ENCODE data around the gene TMEM19. TPM values are rescaled to one million over a fixed set of nuclear protein-coding genes. Genes with fewer than 3 reads are reported as not detected.

TMEM19 gene
- polyA plus RNA-seq, 1 donor: 19.5 TPM

DNA sequence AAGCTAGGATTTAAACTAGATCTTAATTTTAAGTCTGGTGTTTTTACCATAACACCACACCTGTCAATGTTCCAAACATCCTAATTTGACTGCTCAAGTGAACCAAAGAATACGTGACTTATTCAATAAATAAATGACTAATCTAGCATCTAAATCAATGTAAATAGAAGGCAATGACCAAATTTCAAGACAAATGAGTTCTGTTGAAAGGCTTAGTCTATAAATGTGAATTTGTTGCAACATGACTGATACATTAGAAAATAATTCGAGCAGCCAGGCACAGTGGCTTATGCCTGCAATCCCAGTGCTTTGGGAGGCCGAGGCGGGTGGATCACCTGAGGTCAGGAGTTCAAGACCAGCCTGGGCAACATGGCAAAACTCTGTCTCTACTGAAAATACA, 37.3 kb upstream of the TMEM19 start:
- DNase-seq: no peak
- Histone ChIP-seq H3K4me1 (ENCODE audit: control insufficient read depth, insufficient read depth, low read length) (no peaks in the 10 kb centered on the region), H3K4me3 (ENCODE audit: low read length) (no peak overlapping the region), H3K9me3 (ENCODE audit: control insufficient read depth, low read depth, low read length) (peaks cover under 1% of the 10 kb centered on the region), H3K27ac (ENCODE audit: low read length) (no peak overlapping the region), H3K36me3 (ENCODE audit: control insufficient read depth, insufficient read depth, low read length) (peaks cover 32% of the 10 kb centered on the region), H3K27me3 (ENCODE audit: control insufficient read depth, insufficient read depth, low read length) (no peaks in the 10 kb centered on the region)
- WGBS (ENCODE audit: insufficient coverage, low lambda C conversion rate): no CpG with 5 or more reads among the region's 4 CpGs

DNA sequence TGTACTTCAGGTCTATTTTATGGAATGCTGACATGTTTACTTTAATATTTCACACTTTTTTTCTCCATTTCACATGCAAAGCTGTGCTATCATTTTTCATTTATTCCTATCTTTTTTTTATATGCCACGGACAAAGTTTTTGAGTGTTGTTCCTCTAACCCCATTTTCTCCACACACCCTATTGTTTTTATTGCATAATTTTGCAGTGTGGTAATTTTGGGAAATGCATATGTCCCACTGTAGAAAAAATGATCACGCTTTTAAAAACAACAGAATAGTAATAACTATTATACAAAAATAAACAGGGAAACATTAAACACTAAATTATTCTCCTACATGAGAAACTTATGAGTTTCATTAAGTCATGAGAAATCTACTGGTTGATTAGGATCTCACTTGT, 36.5 kb upstream of the TMEM19 start:
- no peaks in the 10 kb centered on the region for H3K27me3 ChIP-seq (ENCODE audit: control insufficient read depth, insufficient read depth, low read length)
- H3K9me3 ChIP-seq (ENCODE audit: control insufficient read depth, low read depth, low read length): peaks cover 2% of the 10 kb centered on the region
- H3K4me3 ChIP-seq (ENCODE audit: low read length): no peak overlapping the region
- no peak for DNase-seq
- 81% methylated on average over 2 of the region's 2 CpGs for WGBS (ENCODE audit: insufficient coverage, low lambda C conversion rate)
- no peaks in the 10 kb centered on the region for H3K4me1 ChIP-seq (ENCODE audit: control insufficient read depth, insufficient read depth, low read length)
- no peak overlapping the region for H3K27ac ChIP-seq (ENCODE audit: low read length)
- H3K36me3 ChIP-seq (ENCODE audit: control insufficient read depth, insufficient read depth, low read length): peaks cover 35% of the 10 kb centered on the region

DNA sequence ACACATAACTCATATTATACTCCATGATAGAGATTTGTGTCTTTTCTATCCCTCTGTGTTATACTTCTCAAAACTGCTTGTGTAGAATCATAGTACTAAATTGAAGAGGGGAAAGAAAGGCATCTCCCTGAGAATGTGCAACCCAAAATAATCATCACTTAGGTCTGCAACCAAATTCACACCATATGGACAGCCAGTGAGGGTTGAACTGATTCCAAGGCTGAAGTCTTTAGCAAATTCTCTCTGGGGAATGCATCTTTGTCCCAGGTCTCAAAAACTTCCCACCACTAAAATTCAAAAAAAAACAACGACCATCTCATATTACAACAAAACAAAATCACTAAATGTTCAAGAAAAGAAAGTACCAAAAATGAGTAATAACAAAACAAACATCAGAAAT, 33.2 kb upstream of the TMEM19 start:
- no peaks in the 10 kb centered on the region for H3K27me3 ChIP-seq (ENCODE audit: control insufficient read depth, insufficient read depth, low read length)
- peaks cover 26% of the 10 kb centered on the region for H3K36me3 ChIP-seq (ENCODE audit: control insufficient read depth, insufficient read depth, low read length)
- H3K4me1 ChIP-seq (ENCODE audit: control insufficient read depth, insufficient read depth, low read length): no peaks in the 10 kb centered on the region
- no CpG with 5 or more reads among the region's 1 CpG for WGBS (ENCODE audit: insufficient coverage, low lambda C conversion rate)
- peaks cover 2% of the 10 kb centered on the region for H3K9me3 ChIP-seq (ENCODE audit: control insufficient read depth, low read depth, low read length)
- no peak for DNase-seq
- no peak overlapping the region for H3K27ac ChIP-seq (ENCODE audit: low read length)
- H3K4me3 ChIP-seq (ENCODE audit: low read length): no peak overlapping the region

DNA sequence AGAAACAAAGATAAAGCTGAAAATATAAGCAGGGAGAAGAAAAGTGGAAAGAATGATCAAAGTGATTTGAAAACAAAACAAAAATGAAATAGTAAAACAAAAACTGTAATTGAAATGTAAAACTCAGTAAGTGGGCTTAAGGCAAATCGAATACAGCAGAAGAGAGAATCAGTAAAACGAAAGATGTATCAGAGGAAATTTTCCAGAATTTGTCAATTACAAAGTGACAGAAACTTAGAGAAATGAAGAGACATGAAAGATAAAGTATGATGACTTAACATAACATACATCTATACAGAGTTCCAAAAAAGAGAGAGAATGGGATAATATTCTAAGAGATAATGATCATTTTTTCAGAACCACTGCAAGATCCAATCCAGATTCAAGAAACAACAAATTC, 32.7 kb upstream of the TMEM19 start:
- 96% methylated on average over 2 of the region's 2 CpGs for WGBS (ENCODE audit: insufficient coverage, low lambda C conversion rate)
- Histone ChIP-seq H3K4me1 (ENCODE audit: control insufficient read depth, insufficient read depth, low read length) (no peaks in the 10 kb centered on the region), H3K27me3 (ENCODE audit: control insufficient read depth, insufficient read depth, low read length) (no peaks in the 10 kb centered on the region), H3K27ac (ENCODE audit: low read length) (no peak overlapping the region), H3K36me3 (ENCODE audit: control insufficient read depth, insufficient read depth, low read length) (peaks cover 26% of the 10 kb centered on the region), H3K4me3 (ENCODE audit: low read length) (no peak overlapping the region), H3K9me3 (ENCODE audit: control insufficient read depth, low read depth, low read length) (peaks cover 2% of the 10 kb centered on the region)
- DNase-seq: no peak

DNA sequence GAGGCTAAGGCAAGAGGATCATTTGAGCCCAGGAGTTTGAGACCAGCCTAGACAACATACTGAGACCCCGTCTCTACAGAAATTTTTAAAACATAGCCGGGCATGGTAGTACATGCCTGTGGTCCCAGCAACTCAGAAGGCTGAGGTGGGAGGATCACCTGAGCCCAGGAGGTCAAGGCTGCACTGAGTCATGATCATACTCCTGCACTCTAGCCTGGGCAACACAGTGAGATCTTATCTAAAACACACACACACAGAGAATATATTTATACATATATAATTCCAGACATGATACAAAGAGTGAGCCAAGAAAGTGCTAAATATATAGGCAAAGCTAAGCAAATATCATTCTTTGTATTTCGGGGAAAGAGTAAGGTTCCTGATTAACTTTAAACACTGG, 31.7 kb upstream of the TMEM19 start:
- peaks cover 31% of the 10 kb centered on the region for H3K36me3 ChIP-seq (ENCODE audit: control insufficient read depth, insufficient read depth, low read length)

DNA sequence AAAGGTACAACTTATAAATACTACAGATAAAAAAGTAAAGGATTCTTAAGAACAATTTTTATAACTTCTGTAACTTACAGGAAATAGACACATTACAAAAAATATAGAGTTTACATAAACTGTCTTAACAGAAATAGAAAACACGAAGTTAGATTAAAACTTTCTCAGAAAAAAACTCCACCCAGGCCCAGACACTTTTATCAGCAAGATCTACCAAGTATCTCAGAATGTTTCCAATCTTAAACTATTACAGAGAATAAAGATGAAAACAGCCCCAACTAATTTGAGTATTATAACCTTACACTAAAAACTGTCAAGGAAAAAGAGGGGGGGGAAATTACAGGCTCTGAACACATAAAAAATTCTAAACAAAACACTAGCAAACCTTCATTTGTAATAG, 30.4 kb upstream of the TMEM19 start:
- Histone ChIP-seq H3K4me3 (ENCODE audit: low read length) (no peak overlapping the region), H3K36me3 (ENCODE audit: control insufficient read depth, insufficient read depth, low read length) (peaks cover 34% of the 10 kb centered on the region), H3K27me3 (ENCODE audit: control insufficient read depth, insufficient read depth, low read length) (no peaks in the 10 kb centered on the region), H3K4me1 (ENCODE audit: control insufficient read depth, insufficient read depth, low read length) (no peaks in the 10 kb centered on the region), H3K27ac (ENCODE audit: low read length) (no peak overlapping the region), H3K9me3 (ENCODE audit: control insufficient read depth, low read depth, low read length) (peaks cover 2% of the 10 kb centered on the region)
- 88% methylated on average over 1 of the region's 1 CpG for WGBS (ENCODE audit: insufficient coverage, low lambda C conversion rate)
- no peak for DNase-seq

More for the DNA sequence above, 31.7 kb upstream of the TMEM19 start:
- Histone ChIP-seq H3K9me3 (ENCODE audit: control insufficient read depth, low read depth, low read length) (peaks cover 2% of the 10 kb centered on the region), H3K27me3 (ENCODE audit: control insufficient read depth, insufficient read depth, low read length) (no peaks in the 10 kb centered on the region), H3K4me1 (ENCODE audit: control insufficient read depth, insufficient read depth, low read length) (no peaks in the 10 kb centered on the region), H3K4me3 (ENCODE audit: low read length) (no peak overlapping the region), H3K27ac (ENCODE audit: low read length) (no peak overlapping the region)
- no peak for DNase-seq
- WGBS (ENCODE audit: insufficient coverage, low lambda C conversion rate): 100% methylated on average over 1 of the region's 3 CpGs

DNA sequence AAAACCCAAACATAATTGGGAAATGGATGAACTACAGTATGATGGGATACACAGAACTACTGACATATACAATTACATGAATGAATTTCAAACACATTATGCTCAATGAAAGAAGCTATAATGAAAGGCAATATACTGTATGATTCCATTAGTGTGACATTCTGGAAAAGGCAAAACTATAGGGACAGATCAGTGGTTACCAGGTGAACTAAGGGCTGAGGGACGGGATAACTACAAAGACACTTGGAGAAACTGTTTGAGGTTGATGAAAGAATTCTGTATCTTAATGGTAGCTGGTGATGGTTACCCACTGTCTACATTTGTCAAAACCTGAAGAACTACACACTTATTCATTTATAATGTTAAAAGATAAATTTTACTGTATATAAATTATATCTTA, 30.0 kb upstream of the TMEM19 start:
- 100% methylated on average over 1 of the region's 1 CpG for WGBS (ENCODE audit: insufficient coverage, low lambda C conversion rate)
- no peak for DNase-seq
- Histone ChIP-seq H3K27ac (ENCODE audit: low read length) (no peak overlapping the region), H3K9me3 (ENCODE audit: control insufficient read depth, low read depth, low read length) (peaks cover 2% of the 10 kb centered on the region), H3K4me1 (ENCODE audit: control insufficient read depth, insufficient read depth, low read length) (no peaks in the 10 kb centered on the region), H3K4me3 (ENCODE audit: low read length) (no peak overlapping the region), H3K27me3 (ENCODE audit: control insufficient read depth, insufficient read depth, low read length) (no peaks in the 10 kb centered on the region), H3K36me3 (ENCODE audit: control insufficient read depth, insufficient read depth, low read length) (peaks cover 32% of the 10 kb centered on the region)

DNA sequence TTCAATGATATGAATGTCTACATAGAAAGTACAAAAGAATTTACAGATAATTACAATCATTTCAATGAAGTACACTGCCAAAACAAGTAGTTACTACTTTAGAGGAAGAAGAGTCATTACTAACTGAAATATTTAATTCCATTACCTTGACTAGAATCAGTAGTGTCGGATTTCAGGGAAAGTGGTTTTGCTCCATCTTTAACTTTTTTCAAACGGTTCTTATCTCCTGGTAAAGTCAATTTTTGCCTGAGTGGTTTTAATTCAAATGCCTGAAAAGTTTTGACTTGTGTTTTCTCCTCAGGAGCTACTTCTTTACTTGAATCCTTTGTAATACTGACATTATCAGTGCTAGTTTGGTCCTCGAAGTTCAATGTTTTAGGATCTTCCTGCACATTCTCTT, 29.1 kb upstream of the TMEM19 start:
- WGBS (ENCODE audit: insufficient coverage, low lambda C conversion rate): 82% methylated on average over 1 of the region's 3 CpGs
- Histone ChIP-seq H3K4me1 (ENCODE audit: control insufficient read depth, insufficient read depth, low read length) (no peaks in the 10 kb centered on the region), H3K36me3 (ENCODE audit: control insufficient read depth, insufficient read depth, low read length) (peaks cover 28% of the 10 kb centered on the region), H3K9me3 (ENCODE audit: control insufficient read depth, low read depth, low read length) (peaks cover 2% of the 10 kb centered on the region), H3K4me3 (ENCODE audit: low read length) (no peak overlapping the region), H3K27ac (ENCODE audit: low read length) (no peak overlapping the region), H3K27me3 (ENCODE audit: control insufficient read depth, insufficient read depth, low read length) (no peaks in the 10 kb centered on the region)
- no peak for DNase-seq

DNA sequence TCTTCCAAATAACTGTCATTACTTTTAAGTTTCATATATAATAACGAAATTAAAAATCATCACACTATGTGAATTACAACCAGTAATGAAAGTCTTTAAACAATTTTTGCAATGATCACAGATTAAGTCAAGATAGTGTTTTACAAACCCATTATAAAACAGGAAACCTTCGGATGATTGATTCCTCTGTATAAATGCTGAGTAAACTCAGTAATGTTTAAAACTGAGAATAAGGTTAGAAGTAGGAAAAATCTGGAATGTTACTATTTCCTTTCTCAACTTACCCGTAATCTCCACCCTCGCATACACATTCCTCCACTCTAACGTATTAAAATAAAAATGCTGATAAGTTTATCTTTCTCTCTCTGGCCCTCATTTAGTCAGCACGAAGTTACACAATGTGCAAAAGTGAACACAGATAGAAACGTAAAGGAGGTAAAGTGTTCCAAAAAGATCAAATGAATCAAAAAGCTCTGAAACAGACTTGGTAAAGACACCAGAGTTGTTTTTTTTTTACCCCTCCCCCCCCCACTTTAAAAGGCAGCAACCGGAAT, 23.8 kb upstream of the TMEM19 start:
- DNase-seq: peak in 1 of 2 donors; percentile 47
- 4% methylated on average over 5 of the region's 8 CpGs for WGBS (ENCODE audit: insufficient coverage, low lambda C conversion rate)
- no peaks in the 10 kb centered on the region for H3K9me3 ChIP-seq (ENCODE audit: control insufficient read depth, low read depth, low read length)
- no peaks in the 10 kb centered on the region for H3K27me3 ChIP-seq (ENCODE audit: control insufficient read depth, insufficient read depth, low read length)
- H3K4me1 ChIP-seq (ENCODE audit: control insufficient read depth, insufficient read depth, low read length): peaks cover 8% of the 10 kb centered on the region
- H3K27ac ChIP-seq (ENCODE audit: low read length): peak overlapping the region; percentile 90
- H3K4me3 ChIP-seq (ENCODE audit: low read length): peak overlapping the region; percentile 67
- peaks cover 12% of the 10 kb centered on the region for H3K36me3 ChIP-seq (ENCODE audit: control insufficient read depth, insufficient read depth, low read length)

DNA sequence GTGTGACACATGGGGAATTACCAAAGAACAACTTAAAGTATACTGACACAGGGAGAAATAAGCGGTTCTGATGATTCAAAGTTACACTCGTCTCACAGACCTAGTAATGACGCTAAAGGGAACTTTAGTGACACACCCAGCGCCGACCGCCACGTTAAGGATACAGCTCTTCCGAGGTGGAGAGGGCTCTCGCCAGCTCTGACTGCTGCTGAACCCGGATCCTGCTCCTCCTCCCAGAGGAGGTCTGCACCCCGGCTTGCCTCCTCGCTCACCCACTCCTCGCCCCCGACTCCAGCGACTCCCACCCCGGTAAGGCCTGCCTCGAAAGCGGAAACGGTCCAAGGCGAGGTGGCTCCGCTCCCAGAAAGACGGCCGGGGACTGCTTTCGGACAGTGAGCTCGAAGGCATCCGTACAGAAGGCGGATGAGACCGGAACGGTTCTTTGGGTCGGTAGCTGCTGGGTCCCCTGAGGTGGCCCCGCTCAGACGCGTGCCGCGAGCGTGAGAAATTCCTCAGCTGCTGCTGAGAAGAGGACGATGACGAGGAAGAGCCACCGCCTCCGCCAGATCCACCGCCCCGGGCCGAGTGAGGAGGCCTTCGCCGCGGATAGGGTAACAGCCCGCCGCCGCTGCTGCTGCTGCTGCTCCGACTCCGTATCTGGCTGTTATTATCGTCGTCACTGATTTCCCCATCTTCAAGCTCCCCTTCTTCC, 22.9 kb upstream of the TMEM19 start:
- DNase-seq: peak; percentile 60 to 86
- Histone ChIP-seq H3K4me3 (ENCODE audit: low read length) (peak overlapping the region; percentile 67), H3K36me3 (ENCODE audit: control insufficient read depth, insufficient read depth, low read length) (peaks cover 12% of the 10 kb centered on the region), H3K4me1 (ENCODE audit: control insufficient read depth, insufficient read depth, low read length) (peaks cover 8% of the 10 kb centered on the region), H3K27me3 (ENCODE audit: control insufficient read depth, insufficient read depth, low read length) (no peaks in the 10 kb centered on the region), H3K27ac (ENCODE audit: low read length) (peak overlapping the region; percentile 90), H3K9me3 (ENCODE audit: control insufficient read depth, low read depth, low read length) (no peaks in the 10 kb centered on the region)
- WGBS (ENCODE audit: insufficient coverage, low lambda C conversion rate): no CpG with 5 or more reads among the region's 53 CpGs
